GM21723 (cell line): Measurements from ENCODE around the gene SLC4A2.
"Not testable (repeated sequence)": the region's sequence is repeated elsewhere in the genome, so short reads cannot be mapped to it uniquely, and the experiment has no call there.

Experiments
- ATAC-seq: cut with Tn5 transposase; IDR thresholded peaks from one replicate; pipeline ENCODE4 v1.9.1; 2021; ENCODE audit warnings: mild to moderate bottlenecking, moderate library complexity; ENCODE audit not compliant: unreplicated experiment

Gene SLC4A2, protein sequence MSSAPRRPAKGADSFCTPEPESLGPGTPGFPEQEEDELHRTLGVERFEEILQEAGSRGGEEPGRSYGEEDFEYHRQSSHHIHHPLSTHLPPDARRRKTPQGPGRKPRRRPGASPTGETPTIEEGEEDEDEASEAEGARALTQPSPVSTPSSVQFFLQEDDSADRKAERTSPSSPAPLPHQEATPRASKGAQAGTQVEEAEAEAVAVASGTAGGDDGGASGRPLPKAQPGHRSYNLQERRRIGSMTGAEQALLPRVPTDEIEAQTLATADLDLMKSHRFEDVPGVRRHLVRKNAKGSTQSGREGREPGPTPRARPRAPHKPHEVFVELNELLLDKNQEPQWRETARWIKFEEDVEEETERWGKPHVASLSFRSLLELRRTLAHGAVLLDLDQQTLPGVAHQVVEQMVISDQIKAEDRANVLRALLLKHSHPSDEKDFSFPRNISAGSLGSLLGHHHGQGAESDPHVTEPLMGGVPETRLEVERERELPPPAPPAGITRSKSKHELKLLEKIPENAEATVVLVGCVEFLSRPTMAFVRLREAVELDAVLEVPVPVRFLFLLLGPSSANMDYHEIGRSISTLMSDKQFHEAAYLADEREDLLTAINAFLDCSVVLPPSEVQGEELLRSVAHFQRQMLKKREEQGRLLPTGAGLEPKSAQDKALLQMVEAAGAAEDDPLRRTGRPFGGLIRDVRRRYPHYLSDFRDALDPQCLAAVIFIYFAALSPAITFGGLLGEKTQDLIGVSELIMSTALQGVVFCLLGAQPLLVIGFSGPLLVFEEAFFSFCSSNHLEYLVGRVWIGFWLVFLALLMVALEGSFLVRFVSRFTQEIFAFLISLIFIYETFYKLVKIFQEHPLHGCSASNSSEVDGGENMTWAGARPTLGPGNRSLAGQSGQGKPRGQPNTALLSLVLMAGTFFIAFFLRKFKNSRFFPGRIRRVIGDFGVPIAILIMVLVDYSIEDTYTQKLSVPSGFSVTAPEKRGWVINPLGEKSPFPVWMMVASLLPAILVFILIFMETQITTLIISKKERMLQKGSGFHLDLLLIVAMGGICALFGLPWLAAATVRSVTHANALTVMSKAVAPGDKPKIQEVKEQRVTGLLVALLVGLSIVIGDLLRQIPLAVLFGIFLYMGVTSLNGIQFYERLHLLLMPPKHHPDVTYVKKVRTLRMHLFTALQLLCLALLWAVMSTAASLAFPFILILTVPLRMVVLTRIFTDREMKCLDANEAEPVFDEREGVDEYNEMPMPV

DNA sequence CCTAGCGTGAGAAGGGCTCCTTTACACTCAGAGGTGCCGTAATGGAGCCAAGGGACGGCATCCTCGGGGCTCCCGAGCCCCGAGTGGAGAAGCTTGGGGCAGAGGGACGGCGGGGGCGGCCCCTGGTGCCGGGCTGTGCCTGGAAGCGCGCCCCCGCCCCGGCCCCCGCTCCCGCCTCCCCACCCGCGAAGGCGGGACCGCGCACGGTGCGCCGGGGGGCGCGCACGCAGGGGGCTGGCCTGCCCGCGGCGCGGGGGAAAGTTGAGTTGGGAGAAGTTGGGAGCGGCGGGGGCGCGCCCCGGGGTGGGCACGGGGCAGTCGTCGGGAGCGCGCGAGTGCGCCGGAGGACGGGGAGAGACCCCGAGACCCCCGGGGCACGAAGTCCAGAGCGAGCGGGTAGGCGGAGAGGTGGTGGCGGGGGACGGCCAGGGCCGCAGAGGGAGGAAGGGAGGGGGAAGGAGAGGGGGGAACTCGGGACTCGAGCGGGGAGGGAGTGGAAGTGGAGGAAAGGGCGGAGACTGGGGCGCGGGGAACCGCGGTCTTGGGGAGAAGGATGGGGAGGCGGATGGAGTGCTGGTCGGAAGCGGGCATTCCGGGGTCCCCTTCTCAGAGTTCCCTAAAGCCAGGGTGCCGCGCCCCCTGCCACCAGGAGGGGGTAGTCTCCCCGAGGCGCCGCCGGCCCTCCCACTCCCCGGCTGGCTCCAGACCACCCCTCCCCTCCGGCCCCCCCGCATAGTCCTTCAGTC is at the start of gene SLC4A2:
Gene SLC4A2 (plus strand): TSS at position 223 of the 746 bp plus-strand sequence. CDS start 2,399 bp downstream, outside the sequence.
- ATAC-seq, result peak; percentile 36

DNA sequence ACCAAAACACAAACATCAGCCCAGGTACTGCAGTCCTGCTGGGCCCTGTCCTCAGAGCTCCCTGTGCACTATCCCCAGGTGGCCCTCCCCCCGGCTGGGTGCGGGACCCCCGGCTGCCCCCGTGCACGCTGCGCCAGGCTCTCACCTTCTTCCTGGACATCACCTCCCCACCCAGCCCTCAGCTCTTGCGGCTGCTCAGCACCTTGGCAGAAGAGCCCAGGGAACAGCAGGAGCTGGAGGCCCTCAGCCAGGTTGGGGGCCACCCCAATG is 49.4 kb upstream of the SLC4A2 start:
- ATAC-seq, result no peak

GRCh38 chr7:151010307-151011096 is 48.9 kb upstream of the SLC4A2 start:
- no peak for ATAC-seq

- ATAC-seq, result no peak
These were observed 48.3 kb upstream of the SLC4A2 start for GRCh38 chr7:151011097-151011409.

- not testable (repeated sequence) for ATAC-seq
These were observed 47.8 kb upstream of the SLC4A2 start for GRCh38 chr7:151011616-151012015.

DNA sequence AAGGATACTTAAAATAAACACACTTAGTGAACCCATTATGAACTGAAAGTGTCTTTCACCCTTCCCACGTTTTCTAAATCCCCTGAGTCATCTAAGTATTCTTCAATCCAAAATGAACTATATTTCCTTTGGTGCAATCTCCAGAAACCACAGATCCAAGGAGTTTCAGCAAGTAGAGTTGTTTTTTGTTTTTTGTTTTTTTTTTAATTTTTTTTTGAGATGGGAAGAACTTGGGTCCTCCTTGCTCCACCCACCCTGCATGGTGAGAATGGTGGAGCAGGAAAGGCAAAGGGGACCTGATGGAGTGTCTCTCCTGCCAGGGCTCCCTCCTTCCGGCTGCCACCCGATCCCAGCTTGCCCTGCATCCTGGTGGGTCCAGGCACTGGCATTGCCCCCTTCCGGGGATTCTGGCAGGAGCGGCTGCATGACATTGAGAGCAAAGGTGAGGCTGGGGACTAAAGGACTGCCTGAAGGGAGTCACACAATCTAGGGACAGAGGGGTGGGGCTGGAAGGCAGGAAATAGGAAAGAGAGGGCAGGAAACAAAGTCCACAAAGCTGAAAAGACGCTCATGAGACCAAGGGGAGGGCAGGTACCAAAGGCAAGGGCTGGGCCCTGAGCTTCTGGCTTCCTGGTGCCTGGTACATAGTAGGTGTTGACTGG is 47.2 kb upstream of the SLC4A2 start:
- no peak for ATAC-seq

- ATAC-seq, result no peak
These were observed 46.5 kb upstream of the SLC4A2 start for GRCh38 chr7:151012911-151013347.

- no peak for ATAC-seq
These were observed 46.0 kb upstream of the SLC4A2 start for GRCh38 chr7:151013356-151013732.

DNA sequence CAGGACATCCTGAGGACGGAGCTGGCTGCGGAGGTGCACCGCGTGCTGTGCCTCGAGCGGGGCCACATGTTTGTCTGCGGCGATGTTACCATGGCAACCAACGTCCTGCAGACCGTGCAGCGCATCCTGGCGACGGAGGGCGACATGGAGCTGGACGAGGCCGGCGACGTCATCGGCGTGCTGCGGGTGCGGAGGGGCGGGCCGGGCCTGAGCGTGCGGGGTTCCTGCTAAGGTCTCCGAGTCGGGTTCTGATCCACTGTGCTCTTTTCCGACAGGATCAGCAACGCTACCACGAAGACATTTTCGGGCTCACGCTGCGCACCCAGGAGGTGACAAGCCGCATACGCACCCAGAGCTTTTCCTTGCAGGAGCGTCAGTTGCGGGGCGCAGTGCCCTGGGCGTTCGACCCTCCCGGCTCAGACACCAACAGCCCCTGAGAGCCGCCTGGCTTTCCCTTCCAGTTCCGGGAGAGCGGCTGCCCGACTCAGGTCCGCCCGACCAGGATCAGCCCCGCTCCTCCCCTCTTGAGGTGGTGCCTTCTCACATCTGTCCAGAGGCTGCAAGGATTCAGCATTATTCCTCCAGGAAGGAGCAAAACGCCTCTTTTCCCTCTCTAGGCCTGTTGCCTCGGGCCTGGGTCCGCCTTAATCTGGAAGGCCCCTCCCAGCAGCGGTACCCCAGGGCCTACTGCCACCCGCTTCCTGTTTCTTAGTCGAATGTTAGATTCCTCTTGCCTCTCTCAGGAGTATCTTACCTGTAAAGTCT is 45.5 kb upstream of the SLC4A2 start:
- ATAC-seq, result peak; percentile 49

- ATAC-seq, result no peak
These were observed 44.4 kb upstream of the SLC4A2 start for GRCh38 chr7:151014950-151015349.

DNA sequence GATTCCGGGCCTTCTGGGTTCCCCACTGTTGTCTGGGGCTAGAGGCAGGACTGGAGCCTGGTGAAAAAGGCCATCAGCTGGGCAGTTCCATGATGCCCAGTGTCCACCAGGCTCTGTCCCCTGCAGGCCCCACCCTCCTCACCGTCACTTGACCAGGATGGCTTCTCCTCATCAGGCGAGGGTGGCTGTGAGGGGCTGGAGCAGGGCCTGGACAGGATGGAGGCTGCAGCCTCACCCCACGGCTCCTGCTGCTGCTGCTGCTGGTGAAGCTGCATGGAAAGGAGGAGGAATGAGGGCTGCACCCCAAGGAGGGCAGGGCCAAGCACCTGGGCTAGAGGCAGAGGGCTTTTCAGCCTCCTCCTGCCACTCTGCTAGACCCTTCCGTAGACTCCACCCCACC is 43.4 kb upstream of the SLC4A2 start:
- no peak for ATAC-seq

GRCh38 chr7:151016505-151016904 is 42.9 kb upstream of the SLC4A2 start:
- no peak for ATAC-seq

- no peak for ATAC-seq
These were observed 42.4 kb upstream of the SLC4A2 start for GRCh38 chr7:151016942-151017341.

DNA sequence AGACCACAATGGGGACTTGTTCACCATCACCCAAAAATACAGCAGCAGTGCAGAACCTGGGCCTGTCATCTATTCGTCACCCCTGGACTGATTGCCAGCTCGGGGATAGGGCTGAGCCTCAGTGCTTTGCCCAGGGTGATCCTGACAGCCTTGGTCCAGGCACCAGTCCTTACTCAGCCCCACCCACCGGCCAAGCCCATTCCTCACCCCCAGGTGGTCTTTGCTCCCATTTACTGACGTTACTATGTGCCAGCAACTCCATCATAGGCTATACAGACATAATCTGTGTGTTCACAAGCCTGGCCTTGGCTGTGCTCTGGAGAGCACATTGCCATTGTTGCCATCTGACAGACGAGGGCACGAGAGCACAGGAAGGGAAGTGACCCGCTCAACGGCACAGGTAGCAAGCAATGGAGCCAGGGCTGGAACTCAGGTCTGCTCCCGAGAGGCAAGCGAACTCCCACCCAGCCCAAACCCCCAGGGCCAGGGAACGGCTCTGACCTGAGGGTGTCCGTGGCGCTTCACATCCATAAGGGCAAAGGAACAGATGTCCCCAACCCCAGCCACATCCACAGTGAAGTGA is 41.9 kb upstream of the SLC4A2 start:
- no peak for ATAC-seq

GRCh38 chr7:151017953-151018420 is 41.4 kb upstream of the SLC4A2 start:
- ATAC-seq, result peak; percentile 71

DNA sequence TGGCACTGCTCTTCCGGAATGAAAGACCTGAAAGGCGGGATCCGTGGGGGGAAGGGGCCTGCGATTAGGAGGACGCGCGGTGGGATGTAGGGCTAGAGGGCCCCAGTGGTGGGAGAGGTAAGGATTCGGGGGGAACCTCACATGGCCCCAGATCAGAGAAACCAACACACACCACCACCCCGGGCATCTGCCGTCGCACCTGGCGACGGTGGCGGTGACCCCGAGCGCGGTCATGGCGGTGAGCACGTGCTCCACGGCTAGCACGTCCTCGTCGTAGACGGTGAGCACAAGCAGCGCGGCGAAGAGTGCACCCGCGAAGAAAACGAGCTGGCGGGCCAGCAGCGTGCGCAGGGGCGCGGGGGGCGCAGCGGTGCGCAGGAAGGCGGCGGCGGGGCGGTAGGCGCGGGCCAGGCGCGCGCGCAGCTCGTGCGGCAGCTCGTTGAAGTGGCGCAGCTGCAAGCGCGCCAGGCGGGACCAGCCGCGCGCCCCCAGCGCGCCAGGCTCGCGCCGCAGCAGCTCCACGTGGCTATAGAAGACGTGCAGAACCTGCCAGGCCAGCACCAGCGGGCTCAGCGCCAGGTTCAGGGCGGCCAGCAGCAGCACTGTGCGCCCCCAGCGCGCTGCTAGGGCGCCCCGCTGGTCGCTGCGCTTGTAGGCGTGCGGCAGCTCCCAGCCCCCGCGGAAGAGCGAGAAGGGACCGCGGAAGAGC is 40.8 kb upstream of the SLC4A2 start:
- ATAC-seq, result no peak

DNA sequence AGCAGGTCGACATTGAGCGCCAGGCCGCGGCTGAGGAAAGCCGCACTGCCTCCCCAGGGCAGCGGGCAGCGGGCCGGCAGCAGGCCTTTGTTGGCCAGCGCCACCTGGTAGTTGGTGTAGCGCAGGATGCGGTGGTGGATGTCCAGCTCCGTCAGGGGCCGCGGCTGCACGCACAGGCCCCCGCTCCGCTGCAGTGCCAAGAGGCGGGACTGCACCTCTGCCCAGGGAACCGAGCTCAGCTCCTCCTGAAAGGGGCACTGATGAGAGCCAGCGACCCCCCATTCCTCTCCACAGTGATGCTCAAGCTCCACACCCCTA is 40.3 kb upstream of the SLC4A2 start:
- no peak for ATAC-seq

- no peak for ATAC-seq
These were observed 39.2 kb upstream of the SLC4A2 start for GRCh38 chr7:151020231-151020630.
